HepG2 (cell line): ENCODE measurements around the gene SRXN1. TPM values are rescaled to one million over a fixed set of nuclear protein-coding genes. Genes with fewer than 3 reads are reported as not detected.

Experiments used
- ATAC-seq: fragments of 200-7000 bp; cut with Tn5 transposase; 3 replicates; pipeline ENCODE4 v1.9.1; 2020; ENCODE audit warnings: mild to moderate bottlenecking, moderate library complexity
- BruUV-seq: library from RNA; stranded (reverse); fragments of 400-500 nt; replicated peaks from 2 replicates; lab custom pipeline; 2021; lab: Mats Ljungman, UMichigan
- CTCF ChIA-PET: fragments of 300-600 bp; formaldehyde crosslinking; extraction: SDS; loops from one replicate; lab custom pipeline; 2021; ENCODE audit warnings: low total read pairs, inconsistent platforms, low intra/inter-chr PET ratio; lab: Yijun Ruan, JAX
- POLR2A ChIA-PET: fragments of 350-600 bp; sonication (Branson Sonifier 250); formaldehyde crosslinking; loops from one replicate; lab custom pipeline; 2020; ENCODE audit warnings: antibody characterized with exemption, inconsistent platforms; lab: Yijun Ruan, JAX
- DNase-seq: peaks from one replicate; pipeline ENCODE4 v3.0.0-alpha.2; 2015; ENCODE audit warnings: low spot score
- FAIRE-seq: peaks from 3 replicates; lab custom pipeline; 2011; peaks lifted over from hg19 to GRCh38; lab: Jason Lieb, UNC
- H2AFZ ChIP-seq: one replicate; pipeline ENCODE4 v1.6.1; 2011; ENCODE audit warnings: low read length, inconsistent platforms
- H3K27ac ChIP-seq: fragments of 300-600 bp; 3 replicates; pipeline ENCODE4 v1.8.0; 2011; ENCODE audit warnings: mixed run types, mild to moderate bottlenecking, mixed read lengths, low read length, inconsistent platforms; ENCODE audit not compliant: insufficient read depth; ENCODE audit errors: extremely low read length
- H3K27me3 ChIP-seq, 2 experiments: fragments of 200-600 bp in 1 of 2; 2 replicates in 1 of 2; 3 replicates in 1 of 2; pipeline versions ENCODE4 v1.6.0 to v1.8.0; 2011; ENCODE audit warnings: low read length in 2 of 2, mild to moderate bottlenecking in 2 of 2, moderate library complexity in 2 of 2, inconsistent platforms in 1 of 2; ENCODE audit not compliant: insufficient read depth in 2 of 2, control insufficient read depth in 1 of 2
- H3K36me3 ChIP-seq, 2 experiments: fragments of 200-600 bp in 1 of 2; replicated peaks in 1 of 2; 2 replicates in 1 of 2; 3 replicates in 1 of 2; pipeline versions ENCODE4 v1.5.1 to v1.8.0; 2011; ENCODE audit warnings: low read length in 2 of 2, inconsistent platforms in 1 of 2; ENCODE audit not compliant: insufficient read depth in 2 of 2, control insufficient read depth in 1 of 2
- H3K4me1 ChIP-seq: 2 replicates; pipeline ENCODE4 v1.5.1; 2012; ENCODE audit warnings: low read length, inconsistent platforms; ENCODE audit not compliant: insufficient read depth
- H3K4me2 ChIP-seq: 2 replicates; pipeline ENCODE4 v1.6.0; 2011; ENCODE audit warnings: low read depth, low read length, inconsistent platforms
- H3K4me3 ChIP-seq, 3 experiments: fragments of 200-600 bp in 1 of 3; sonication (generic), shearing (Covaris generic) in 1 of 3; replicated peaks in 1 of 3; 2 replicates each; pipeline ENCODE4 v1.5.1; 2011 to 2016; ENCODE audit warnings: low read length in 3 of 3, inconsistent platforms in 2 of 3, low read depth in 2 of 3, mild to moderate bottlenecking in 2 of 3, control low read depth in 1 of 3, mixed read lengths in 1 of 3; ENCODE audit not compliant: insufficient read depth in 1 of 3
- H3K79me2 ChIP-seq: one replicate; pipeline ENCODE4 v1.6.1; 2011; ENCODE audit warnings: low read length, inconsistent platforms; ENCODE audit not compliant: insufficient read depth
- H3K9ac ChIP-seq: 2 replicates; pipeline ENCODE4 v1.6.0; 2011; ENCODE audit warnings: mild to moderate bottlenecking, low read depth, low read length, inconsistent platforms; ENCODE audit not compliant: insufficient read depth
- H3K9me3 ChIP-seq: 2 replicates; pipeline ENCODE4 v1.5.1; 2012; ENCODE audit warnings: mild to moderate bottlenecking, low read length
- H4K20me1 ChIP-seq: 2 replicates; pipeline ENCODE4 v1.6.0; 2011; ENCODE audit warnings: inconsistent platforms, mild to moderate bottlenecking, low read length, moderate library complexity; ENCODE audit not compliant: insufficient read depth
- CBX2 ChIP-seq, 2 experiments: fragments of 200-600 bp in 1 of 2; sonication (generic); formaldehyde crosslinking in 1 of 2; IDR thresholded peaks; 2 replicates each; pipeline versions ENCODE4 v1.7.0 to v1.8.1; 2018 to 2022; ENCODE audit warnings: low read depth in 2 of 2, low read length in 1 of 2, mild to moderate bottlenecking in 1 of 2, missing genetic modification reagents in 1 of 2
- EZH2 ChIP-seq: conservative IDR thresholded peaks from 2 replicates; pipeline ENCODE4 v1.6.1; 2012; ENCODE audit warnings: mild to moderate bottlenecking, low read depth, low read length, moderate library complexity
- HNRNPK ChIP-seq: fragments of 200-400 bp; formaldehyde crosslinking; IDR thresholded peaks from 2 replicates; pipeline ENCODE4 v1.6.1; 2018; ENCODE audit warnings: low read length, low read depth, moderate library complexity, mild to moderate bottlenecking; ENCODE audit not compliant: poor library complexity, severe bottlenecking
- PCBP1 ChIP-seq: fragments of 200-400 bp; formaldehyde crosslinking; IDR thresholded peaks from 2 replicates; pipeline ENCODE4 v1.6.1; 2017; ENCODE audit warnings: mild to moderate bottlenecking, low read depth, low read length, borderline replicate concordance
- RARG ChIP-seq: sonication (generic); formaldehyde crosslinking; IDR thresholded peaks from 2 replicates; pipeline ENCODE4 v1.4.0; 2020; ENCODE audit warnings: low read depth, mild to moderate bottlenecking, missing genetic modification reagents
- SKI ChIP-seq: fragments of 450-650 bp; IDR thresholded peaks from one replicate; pipeline ENCODE4 v1.6.1; 2018; ENCODE audit warnings: mild to moderate bottlenecking; ENCODE audit not compliant: partially characterized antibody
- ZNF143 ChIP-seq: sonication (generic); formaldehyde crosslinking; IDR thresholded peaks from 2 replicates; pipeline ENCODE4 v1.4.0; 2020; ENCODE audit warnings: missing genetic modification reagents
- ZNF629 ChIP-seq: sonication (generic); formaldehyde crosslinking; conservative IDR thresholded peaks from 2 replicates; pipeline ENCODE4 v1.5.0; 2020; ENCODE audit warnings: missing genetic modification reagents
- whole genome bisulfite sequencing: methylation state at CpG from one replicate; pipeline ENCODE4 v1.1.6; 2017; ENCODE audit warnings: low lambda C conversion rate; 5-methylcytosine and 5-hydroxymethylcytosine counted together
- in situ Hi-C: cut with HindIII; loops from 2 replicates; pipeline ENCODE4 v1.10.0; 2017; ENCODE audit warnings: low pct_unique_long_range_greater_than_20kb; ENCODE audit not compliant: extremely low pct_ligation_motif_present
- intact Hi-C: fragments of 100-400 bp; cut with micrococcal nuclease; formaldehyde crosslinking; loops from one replicate; pipeline ENCODE4 v1.10.0; 2022; ENCODE audit not compliant: unreplicated experiment
- polyA plus RNA-seq, 8 experiments: library from polyadenylated mRNA; depleted of rRNA in 3 of 8; stranded (reverse) in 7 of 8; unstranded in 1 of 8; fragments of >200 nt; fragmentation: Illumina TruSeq in 4 of 8; extraction: Trizol in 4 of 8; gene quantifications; 2 replicates each; pipeline versions ENCODE4 v1.2.1 to v1.2.3, GENCODE V29; 2011 to 2016; ENCODE audit warnings: low read depth in 4 of 8, missing spikeins in 1 of 8, mixed read lengths in 1 of 8; ENCODE audit not compliant: insufficient read depth in 1 of 8
- total RNA-seq, 5 experiments: library from RNA; depleted of rRNA; stranded (reverse); fragments of >200 nt; fragmentation: Illumina TruSeq; extraction: Trizol; gene quantifications; 2 replicates each; pipeline ENCODE4 v1.2.3, GENCODE V29; 2016; ENCODE audit warnings: low read depth in 1 of 5
- TF ChIP-seq, protein P1 (sequence below): sonication (generic); formaldehyde crosslinking; IDR thresholded peaks from 2 replicates; pipeline ENCODE4 v1.4.0; 2020; ENCODE audit warnings: missing genetic modification reagents, borderline replicate concordance
- TF ChIP-seq, protein P2 (sequence below): sonication (generic); formaldehyde crosslinking; IDR thresholded peaks from 2 replicates; pipeline ENCODE4 v1.4.0; 2020; ENCODE audit warnings: low read depth, mild to moderate bottlenecking, missing genetic modification reagents

Gene SRXN1
- total and polyA plus RNA-seq, 2 of the 13 experiments (the other 11 are each of a cell fraction or from before 2014, with no cell fraction given) = 29.9 to 87.7 TPM

DNA sequence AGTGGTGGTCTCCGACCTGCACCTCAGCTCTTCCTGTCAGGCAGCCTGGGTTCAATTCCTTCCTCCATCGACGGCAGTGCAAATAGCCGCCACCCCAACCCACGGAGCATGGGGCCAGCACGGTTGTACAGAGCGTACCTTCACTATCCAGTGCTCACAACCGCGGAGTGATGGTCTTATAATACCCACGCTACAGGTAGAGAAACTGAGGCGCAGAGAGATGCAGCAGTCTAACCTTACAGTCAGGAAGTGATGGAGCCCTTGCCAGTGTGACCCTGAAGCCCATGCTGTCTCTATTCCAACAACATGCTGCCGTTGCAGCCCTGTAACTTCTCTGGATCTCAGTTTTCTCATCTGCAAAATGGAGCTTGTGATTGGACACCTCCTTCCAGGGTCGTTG, 11.6 kb upstream of the SRXN1 start:
- H3K27me3 ChIP-seq = peaks cover 8 to 67% of the 10 kb centered on the region in 2 experiments; a peak in 4 of 5 replicates

More for the DNA sequence above, 11.6 kb upstream of the SRXN1 start:
- H3K4me2 ChIP-seq = no peak overlapping the region
- ATAC-seq = no peak
- 52% methylated on average over 13 of the region's 13 CpGs for WGBS
- no peak overlapping the region for H3K9ac ChIP-seq
- in situ Hi-C loops (no loop called here), intact Hi-C loops (no loop called here)
- TF ChIP-seq, protein P1, sequence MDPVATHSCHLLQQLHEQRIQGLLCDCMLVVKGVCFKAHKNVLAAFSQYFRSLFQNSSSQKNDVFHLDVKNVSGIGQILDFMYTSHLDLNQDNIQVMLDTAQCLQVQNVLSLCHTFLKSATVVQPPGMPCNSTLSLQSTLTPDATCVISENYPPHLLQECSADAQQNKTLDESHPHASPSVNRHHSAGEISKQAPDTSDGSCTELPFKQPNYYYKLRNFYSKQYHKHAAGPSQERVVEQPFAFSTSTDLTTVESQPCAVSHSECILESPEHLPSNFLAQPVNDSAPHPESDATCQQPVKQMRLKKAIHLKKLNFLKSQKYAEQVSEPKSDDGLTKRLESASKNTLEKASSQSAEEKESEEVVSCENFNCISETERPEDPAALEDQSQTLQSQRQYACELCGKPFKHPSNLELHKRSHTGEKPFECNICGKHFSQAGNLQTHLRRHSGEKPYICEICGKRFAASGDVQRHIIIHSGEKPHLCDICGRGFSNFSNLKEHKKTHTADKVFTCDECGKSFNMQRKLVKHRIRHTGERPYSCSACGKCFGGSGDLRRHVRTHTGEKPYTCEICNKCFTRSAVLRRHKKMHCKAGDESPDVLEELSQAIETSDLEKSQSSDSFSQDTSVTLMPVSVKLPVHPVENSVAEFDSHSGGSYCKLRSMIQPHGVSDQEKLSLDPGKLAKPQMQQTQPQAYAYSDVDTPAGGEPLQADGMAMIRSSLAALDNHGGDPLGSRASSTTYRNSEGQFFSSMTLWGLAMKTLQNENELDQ (CRISPR knock-in tag) = no peak
- TF ChIP-seq PCBP1 (no peak), EZH2 (0 out of 2 replicates have a peak, but pooled peaks have one; percentile 58), HNRNPK (no peak), CBX2 (IDR thresholded peaks at IDR 0.05; ENCODE audit: low read depth, low read length) (no peak), CBX2 (CRISPR knock-in tag; IDR thresholded peaks at IDR 0.05; ENCODE audit: low read depth) (no peak), ZNF143 (CRISPR knock-in tag) (no peak), ZNF629 (peak; percentile 81), SKI (no peak), RARG (no peak)
- TF ChIP-seq, protein P2, sequence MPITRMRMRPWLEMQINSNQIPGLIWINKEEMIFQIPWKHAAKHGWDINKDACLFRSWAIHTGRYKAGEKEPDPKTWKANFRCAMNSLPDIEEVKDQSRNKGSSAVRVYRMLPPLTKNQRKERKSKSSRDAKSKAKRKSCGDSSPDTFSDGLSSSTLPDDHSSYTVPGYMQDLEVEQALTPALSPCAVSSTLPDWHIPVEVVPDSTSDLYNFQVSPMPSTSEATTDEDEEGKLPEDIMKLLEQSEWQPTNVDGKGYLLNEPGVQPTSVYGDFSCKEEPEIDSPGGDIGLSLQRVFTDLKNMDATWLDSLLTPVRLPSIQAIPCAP (CRISPR knock-in tag) = no peak
- CTCF ChIA-PET = no interaction called here
- H3K36me3 ChIP-seq = no peaks in the 10 kb centered on the region
- POLR2A ChIA-PET = no interaction called here
- no peak overlapping the region for H2AFZ ChIP-seq
- no peak overlapping the region for H3K27ac ChIP-seq
- DNase-seq = no peak
- FAIRE-seq = no peak
- no peaks in the 10 kb centered on the region for H3K79me2 ChIP-seq
- BruUV-seq = no TSS peak
- peaks cover 27% of the 10 kb centered on the region for H3K4me1 ChIP-seq
- no peaks in the 10 kb centered on the region for H3K9me3 ChIP-seq
- no peaks in the 10 kb centered on the region for H4K20me1 ChIP-seq
- H3K4me3 ChIP-seq = no peak overlapping the region
